ENCODE data around the gene SFI1.
"Not testable (repeated sequence)": the region's sequence is repeated elsewhere in the genome, so short reads cannot be mapped to it uniquely, and the experiment has no call there.

The SFI1 gene, protein sequence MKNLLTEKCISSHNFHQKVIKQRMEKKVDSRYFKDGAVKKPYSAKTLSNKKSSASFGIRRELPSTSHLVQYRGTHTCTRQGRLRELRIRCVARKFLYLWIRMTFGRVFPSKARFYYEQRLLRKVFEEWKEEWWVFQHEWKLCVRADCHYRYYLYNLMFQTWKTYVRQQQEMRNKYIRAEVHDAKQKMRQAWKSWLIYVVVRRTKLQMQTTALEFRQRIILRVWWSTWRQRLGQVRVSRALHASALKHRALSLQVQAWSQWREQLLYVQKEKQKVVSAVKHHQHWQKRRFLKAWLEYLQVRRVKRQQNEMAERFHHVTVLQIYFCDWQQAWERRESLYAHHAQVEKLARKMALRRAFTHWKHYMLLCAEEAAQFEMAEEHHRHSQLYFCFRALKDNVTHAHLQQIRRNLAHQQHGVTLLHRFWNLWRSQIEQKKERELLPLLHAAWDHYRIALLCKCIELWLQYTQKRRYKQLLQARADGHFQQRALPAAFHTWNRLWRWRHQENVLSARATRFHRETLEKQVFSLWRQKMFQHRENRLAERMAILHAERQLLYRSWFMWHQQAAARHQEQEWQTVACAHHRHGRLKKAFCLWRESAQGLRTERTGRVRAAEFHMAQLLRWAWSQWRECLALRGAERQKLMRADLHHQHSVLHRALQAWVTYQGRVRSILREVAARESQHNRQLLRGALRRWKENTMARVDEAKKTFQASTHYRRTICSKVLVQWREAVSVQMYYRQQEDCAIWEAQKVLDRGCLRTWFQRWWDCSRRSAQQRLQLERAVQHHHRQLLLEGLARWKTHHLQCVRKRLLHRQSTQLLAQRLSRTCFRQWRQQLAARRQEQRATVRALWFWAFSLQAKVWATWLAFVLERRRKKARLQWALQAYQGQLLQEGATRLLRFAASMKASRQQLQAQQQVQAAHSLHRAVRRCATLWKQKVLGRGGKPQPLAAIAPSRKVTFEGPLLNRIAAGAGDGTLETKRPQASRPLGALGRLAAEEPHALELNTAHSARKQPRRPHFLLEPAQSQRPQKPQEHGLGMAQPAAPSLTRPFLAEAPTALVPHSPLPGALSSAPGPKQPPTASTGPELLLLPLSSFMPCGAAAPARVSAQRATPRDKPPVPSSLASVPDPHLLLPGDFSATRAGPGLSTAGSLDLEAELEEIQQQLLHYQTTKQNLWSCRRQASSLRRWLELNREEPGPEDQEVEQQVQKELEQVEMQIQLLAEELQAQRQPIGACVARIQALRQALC

DNA sequence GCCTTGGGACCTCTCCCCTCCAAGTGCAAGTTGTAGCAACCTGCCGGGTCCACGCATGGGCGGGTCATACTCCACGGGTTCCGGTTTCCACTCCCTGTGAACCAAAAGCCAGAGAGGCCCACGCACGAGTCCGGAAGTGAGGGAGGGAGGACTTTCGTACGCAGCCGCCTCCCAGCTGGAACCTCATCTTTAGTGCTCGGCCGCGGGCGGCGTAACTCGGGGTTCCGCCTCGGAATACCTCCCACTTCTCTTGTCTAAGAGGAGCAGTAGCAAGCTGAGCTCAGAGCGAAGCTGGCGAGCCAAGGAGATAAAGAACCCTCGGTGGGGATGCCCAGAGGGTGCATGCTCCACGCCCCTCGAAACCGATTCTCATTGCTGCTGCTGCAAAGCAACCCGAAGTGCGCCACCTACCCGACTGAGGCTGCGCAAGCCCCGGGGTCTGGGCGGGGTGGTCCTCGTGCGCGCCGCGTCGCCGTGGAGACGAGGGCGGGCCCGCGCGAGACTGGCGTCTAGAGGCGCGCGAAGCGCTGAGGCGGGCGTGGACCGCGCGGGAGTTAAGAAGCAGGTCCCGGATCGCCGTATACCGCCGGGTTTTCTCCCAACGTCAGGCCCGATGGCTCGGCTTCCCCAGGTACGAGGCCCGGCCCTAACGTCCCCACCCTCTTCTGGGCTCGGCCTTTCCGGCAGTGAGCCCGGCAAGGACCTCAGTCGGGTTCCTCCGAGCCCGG is at the start of gene SFI1:
SFI1 (plus strand) TSS at position 530 of the 728 bp plus-strand sequence. CDS start 11,749 bp downstream, outside the sequence.
- DNase-seq (ENCODE audit: low spot score), result peak; percentile 86

DNA sequence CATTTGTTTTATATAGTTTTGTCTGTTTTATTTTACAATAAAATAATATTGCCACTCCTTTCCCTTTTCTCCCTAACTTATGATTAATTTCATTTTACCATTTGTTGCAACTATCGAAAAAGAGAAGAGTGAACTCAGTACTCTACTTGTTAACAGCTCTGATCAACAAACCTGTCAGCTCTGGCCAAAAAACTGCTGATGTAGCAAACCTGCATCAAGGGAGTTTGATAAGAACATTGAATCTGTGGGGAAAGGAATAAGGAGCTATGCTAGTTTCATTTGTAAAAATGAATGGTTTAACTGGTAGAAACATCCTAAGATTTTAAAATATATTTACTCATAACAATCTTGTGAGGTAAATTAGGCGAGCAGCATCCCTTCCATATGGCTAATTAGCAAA is 49.6 kb upstream of the SFI1 start:
- no peak for DNase-seq (ENCODE audit: low spot score)

DNA sequence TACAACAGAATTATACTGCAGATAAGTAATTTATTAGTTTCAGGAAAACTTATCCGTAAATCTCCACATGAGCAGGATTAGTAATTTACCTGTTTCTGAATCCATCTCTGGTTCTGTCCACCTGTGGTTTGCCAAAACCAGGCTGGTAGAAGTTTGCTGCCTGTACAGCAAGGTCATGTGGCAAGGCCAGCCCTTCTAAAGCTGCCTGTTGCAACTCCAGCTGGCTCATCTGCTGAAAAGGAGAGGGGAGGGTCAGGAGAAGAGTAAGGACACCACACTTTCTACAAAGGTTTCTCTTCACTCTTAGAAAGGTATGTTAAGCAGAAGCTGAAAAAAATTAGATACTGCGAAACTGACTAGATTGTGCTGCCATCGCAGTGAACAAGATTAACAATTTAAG is 49.0 kb upstream of the SFI1 start:
- no peak for DNase-seq (ENCODE audit: low spot score)

DNA sequence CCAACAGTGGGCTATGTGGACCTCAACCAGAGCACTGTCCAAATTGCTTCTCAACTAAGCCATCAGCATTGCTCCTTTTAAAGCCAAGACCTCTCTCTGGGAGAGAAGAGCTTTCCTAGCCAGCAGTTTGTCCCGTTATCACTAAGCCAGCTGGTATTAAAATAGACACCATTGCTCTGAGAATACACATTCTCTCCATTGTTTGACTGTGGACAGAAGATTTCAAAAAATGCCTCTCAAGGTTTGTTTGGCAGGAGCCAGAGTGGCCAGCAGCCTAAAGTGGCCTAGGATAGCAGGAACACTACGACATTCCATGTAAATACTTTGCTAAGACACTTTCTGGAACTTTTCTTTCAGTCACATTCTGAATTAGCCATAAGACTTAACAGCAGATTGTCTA is 48.0 kb upstream of the SFI1 start:
- no peak for DNase-seq (ENCODE audit: low spot score)

DNA sequence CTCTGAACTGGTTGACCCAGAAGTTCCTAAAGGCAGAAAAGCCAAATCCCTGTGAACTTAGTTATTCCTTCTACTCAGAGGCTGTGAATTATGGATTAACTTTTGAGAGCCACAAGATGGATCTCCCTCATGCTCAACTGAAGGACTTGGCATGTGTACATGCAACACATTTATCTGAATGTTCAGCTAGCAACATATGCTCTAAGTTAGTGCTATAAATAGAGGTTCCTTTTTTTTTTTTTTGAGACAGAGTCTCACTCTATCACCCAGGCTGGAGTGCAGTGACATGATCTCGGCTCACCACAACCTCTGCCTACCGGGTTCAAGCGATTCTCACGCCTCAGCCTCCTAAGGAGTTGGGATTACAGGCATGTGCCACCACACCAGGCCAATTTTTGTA is 46.8 kb upstream of the SFI1 start:
- no peak for DNase-seq (ENCODE audit: low spot score)

DNA sequence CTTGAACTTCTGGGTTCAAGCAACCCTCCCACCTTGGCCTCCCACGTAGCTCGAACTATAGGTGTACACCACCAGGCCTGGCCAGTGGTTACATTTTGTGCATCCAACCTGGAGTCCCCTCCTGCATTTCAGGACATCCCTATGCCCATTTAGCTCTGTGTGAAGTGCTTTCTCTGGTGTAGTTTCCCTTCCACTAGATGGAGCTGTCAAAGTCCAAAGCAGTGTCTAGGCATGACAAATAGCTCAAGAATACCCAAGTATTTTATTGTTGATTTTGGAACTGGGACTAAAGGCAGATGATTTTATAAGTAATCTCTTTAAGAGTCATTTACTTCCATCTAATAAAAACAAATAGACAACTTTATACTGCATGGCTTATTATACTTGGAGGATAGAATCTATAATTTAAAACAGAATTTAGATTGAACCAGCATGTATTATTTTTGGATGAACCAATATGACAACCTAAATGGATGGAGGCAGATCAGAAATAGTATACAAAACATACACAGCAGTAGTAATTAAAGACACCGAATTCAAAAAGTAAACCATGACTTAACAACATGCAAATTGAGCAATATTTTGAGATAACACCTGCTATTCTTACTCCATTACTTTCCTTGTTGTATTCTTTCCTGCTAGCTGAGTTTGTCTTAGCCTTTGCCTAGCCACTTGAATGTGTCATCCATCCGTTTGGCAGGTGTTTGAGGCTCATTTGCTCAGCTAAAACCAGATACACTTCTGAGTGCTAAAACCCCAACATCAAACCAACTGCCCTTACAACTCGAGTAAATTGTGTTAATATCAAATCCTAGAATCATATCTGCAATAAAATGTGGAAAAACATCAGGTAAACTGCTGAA is 44.4 kb upstream of the SFI1 start:
- no peak for DNase-seq (ENCODE audit: low spot score)

DNA sequence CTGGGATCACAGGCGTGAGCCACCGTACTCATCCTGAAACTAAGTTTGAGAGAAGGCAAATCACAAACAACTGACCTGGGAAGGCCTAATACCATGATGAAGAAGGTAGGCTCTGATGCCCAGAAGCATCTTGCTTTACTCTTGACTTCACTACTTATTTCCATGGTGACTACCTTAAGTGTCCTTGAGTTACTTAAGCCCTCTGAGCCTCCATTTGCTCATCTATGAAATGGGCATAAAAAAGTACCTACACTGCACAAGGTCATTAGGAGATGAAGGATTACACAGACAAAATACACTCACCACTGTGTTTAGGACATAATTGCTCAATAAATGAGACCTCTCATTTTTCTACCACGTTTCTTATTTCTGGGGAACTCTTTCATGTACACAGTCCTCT is 34.6 kb upstream of the SFI1 start:
- DNase-seq (ENCODE audit: low spot score), result no peak

DNA sequence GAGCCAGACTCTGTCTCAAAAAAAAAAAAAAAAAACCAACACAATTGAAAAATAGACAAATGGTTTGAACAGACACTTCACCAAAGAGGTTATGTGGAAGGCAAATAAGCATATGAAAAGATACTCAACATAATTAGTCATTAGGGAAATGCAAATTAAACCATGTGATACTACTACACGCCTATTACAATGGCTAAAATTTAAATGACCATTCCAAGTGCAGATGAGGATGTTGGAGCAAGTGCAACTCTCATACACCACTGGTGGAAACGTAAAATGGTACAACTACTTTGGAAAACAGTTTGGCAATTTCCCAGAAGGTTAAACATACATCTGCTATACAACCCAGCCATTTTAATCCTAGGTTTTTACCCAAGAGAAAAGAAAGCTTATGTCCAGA is 31.0 kb upstream of the SFI1 start:
- no peak for DNase-seq (ENCODE audit: low spot score)

DNA sequence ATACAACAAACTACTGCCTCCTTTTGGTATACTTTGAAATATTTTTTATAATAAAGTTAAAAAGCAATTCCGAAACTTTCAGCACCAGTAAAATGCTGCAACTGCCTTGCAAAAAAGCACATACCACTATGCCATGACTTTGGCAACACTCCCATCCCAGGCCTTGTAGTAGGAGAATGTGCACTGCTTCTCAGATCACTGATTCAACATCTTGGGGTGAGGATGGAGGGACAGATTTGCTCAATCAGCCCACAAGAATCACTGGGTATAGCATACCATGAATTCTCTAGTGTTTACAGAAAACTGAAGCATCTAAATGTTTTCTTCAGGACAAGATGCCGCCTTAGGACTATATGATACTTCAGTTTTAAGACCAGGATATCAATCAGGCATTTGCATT is 21.6 kb upstream of the SFI1 start:
- no peak for DNase-seq (ENCODE audit: low spot score)

DNA sequence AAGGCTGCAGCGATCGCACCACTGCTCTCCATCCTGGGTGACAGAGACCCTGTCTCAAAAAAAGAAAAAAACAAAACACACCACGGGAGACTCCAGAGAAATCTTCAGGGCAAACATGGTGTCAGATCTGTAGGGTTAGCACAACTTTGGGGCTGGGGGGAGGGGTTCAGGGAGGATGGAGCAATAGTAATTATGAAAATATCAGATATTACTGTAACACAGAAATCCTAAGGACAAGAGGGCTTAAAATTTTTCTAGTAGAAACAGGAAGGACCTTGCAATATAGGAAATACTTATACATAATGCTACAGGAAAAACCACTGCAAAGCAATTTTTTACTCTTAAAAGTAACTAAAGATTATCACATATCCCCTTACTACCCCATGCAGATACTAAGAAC is 20.5 kb upstream of the SFI1 start:
- DNase-seq (ENCODE audit: low spot score), result no peak

DNA sequence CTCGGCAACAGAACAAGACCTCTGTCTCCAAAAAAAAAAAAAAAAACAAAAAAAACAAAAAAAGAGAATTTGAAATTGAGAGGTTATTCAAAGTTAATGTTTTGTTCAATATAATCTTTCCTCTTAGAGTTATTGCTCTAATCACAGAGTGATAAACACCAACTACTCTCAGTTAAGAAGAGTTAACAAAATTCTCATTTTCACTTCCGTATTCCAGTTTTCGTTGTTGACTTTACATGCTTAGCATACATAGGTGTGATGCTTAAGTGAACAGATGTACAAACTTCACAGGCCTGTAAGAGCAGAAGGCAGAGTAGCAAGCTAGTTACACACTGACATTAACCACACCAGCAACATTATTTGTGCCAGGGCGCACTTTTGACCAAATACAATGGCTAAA is 19.0 kb upstream of the SFI1 start:
- no peak for DNase-seq (ENCODE audit: low spot score)

DNA sequence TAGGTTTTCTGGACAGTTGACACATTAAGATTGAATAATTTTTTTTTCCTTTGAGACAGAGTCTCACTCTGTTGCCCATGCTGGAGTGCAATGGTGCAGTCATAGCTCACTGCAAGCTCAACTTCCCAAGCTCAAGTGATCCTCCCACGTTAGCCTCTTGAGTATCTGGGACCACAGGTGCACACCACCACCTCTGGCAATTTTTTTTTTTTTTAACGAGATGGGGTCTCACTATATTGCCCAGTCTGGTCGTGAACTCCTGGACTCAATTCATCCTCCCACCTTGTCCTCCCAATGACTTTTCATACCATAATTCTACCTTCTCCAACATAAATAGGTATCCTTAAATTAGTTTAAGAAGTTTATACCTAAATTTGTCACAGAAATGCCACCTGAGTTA is 15.2 kb upstream of the SFI1 start:
- no peak for DNase-seq (ENCODE audit: low spot score)

DNA sequence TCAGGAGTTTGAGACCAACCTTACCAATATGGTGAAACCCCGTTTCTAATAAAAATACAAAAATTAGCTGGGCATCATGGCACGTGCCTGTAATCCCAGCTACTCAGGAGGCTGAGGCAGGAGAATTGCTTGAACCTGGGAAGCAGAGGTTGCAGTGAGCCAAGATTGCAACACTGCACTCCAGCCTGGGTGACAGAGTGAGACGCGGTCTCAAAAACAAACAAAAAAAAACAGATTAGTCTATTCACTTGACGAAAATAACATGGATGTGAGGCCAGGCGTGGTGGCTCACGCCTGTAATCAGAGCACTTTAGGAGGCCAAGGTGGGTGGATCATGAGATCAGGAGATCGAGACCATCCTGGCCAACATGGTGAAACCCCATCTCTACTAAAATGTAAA is 13.9 kb upstream of the SFI1 start:
- DNase-seq (ENCODE audit: low spot score), result not testable (repeated sequence)

DNA sequence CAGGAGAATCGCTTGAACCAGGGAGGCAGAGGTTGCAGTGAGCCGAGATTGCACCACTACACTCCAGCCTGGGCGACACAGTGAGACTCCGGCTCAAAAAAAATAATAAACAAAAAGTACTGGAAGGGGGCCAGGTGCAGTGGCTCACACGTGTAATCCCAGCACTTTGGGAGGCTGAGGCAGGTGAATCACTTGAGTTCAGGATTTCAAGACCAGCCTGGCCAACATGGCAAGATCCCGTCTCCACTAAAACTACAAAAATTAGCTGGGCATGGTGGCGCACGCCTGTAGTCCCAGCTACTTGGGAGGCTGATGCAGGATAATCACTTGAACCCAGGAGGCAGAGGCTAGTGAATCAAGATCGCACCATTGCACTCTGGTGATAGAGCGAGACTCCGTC is 10.0 kb upstream of the SFI1 start:
- not testable (repeated sequence) for DNase-seq (ENCODE audit: low spot score)

DNA sequence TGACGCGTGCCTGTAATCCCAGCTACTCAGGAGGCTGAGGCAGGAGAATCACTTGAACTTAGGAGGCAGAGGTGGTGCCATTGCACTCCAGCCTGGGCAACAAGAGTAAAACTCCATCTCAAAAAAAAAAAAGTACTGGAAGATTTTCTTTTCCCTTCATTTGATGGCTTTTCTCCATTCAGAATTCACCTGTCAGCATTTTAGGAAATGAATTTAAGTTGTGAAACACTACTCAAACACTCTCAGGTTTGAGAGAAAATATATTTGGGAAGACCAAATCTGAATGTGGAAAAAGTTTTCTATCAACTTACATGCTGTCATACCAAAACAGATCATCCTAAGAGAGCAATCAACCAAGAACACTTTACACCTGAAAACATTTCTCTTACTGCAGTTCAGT is 9.4 kb upstream of the SFI1 start:
- no peak for DNase-seq (ENCODE audit: low spot score)

DNA sequence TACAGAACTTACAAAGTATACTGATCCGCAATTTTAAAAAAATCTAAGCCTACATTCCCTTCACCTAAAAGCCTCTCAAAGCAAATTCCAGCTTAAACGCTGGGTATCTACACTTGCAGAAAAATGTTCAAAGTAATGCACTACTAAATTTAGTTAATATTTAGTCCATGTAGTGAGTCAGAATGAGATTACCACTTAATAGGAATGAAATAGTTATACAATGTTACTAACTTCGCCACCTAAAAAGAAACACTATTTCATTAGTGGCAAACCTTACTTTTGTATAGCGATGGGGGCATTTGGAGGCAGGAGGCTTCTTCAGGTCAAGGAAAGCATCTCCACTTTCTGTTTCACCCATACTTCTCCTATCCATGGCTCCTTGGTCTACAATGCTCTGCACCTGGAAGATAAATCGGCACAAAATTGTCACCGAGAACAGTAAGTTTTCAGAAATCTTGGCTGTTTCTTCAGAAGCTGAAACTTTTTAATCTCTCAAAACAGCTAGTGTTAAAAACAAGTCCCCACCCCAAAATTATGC is 7.9 kb upstream of the SFI1 start:
- no peak for DNase-seq (ENCODE audit: low spot score)

DNA sequence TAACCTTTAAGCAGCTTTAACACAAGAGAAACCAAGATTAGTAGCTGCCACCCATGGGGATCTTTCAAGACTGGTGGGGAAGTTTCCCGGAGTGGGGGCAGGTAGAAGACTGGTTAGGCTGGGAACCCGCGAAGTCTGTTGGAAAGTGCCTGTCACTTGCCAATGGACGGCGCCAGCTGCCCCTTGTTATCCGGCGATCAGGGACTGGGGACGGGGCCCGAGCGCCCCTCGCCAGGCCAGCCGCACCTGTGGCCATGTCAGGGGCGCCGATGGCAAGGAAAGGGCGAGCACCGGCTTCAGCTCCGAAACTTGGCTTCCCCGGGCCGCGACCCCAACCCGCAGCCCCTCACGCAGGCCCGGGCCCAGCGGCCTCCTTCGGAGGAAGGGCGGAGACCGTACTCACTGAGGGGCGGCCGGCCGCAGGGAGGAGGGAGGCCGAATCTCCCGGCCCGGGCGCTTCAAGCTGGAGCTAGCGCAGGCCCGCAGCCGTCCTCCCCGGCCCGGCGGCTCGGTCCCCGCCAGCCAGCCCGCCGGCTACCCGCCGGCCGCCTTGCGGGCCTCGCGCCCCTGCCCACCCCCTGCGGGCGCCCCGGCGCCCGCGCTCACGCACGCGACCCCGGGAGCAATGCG is 7.2 kb upstream of the SFI1 start:
- peak; percentile 2 for DNase-seq (ENCODE audit: low spot score)

DNA sequence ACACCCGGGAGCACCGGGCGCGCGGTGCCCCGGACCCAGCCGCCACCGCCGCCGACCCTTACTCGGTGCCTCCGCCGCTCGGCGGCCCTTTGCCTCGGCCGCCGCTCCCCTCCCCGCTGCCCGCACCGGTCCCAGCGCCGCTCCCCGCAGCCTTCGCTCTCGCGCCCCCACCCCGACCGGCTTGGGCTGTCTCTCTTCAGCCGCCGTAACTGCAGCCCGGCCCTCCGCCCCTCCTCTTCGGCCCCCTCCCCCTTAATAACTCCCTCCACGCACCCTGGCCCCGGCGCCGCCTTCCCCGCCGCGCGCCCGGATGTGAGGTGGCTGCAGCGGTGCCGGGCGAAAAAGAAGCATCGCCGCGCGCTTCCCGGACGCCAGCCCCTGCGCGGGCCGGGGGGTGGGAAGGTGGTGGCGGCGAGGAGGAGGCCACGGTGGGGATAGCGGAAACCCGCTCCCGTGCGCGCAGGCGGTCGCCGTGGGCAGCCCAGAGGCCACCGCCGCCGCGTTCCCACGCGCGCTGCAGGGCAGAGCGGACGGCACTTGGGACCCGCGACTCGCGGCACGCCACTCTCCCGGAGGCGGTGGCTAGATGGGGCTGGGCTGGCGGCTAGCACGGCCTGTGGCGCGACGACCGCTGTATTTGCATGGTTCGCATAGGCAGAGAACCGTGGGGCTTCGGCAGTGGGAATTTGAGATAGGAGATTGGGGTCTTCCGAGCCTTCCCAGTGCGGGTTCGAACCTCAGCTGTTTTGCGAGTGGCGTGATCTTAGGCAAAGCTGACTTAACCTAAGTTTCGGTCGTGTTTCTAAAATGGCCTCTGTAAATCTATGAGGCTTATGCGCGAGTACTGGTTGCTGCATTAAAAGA is 6.5 kb upstream of the SFI1 start, which contains the start of gene EIF4ENIF1:
EIF4ENIF1 (minus strand) TSS at position 211 of the 864 bp plus-strand sequence. CDS start 1,124 bp downstream, outside the sequence.
- peak; percentile 86 for DNase-seq (ENCODE audit: low spot score)

DNA sequence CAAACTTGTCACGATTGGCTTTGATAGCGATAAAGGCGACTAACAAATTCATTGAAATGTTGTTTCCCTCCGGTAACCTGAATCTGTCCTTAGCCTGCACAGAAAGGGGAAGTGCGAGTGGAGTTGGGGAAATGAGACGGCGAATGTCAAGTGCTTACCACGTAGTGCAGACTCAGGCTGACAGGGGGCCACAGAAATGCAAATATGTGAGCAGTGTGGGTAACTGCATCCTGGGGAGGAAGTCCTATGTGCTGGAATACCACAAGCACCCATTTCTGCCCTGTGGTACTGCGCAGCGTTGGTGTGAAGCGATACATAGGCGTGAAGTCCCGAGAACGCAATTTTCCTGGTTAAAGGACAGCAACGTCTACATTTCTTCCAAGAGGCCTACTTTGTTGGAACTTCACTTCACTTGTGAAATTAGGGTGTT is 5.8 kb upstream of the SFI1 start:
- peak; percentile 60 for DNase-seq (ENCODE audit: low spot score)

All from globus pallidus (tissue), 1 donor.